GM19043 (cell line): ENCODE data around the gene RFX2.
"Not testable (repeated sequence)": the region's sequence is repeated elsewhere in the genome, so short reads cannot be mapped to it uniquely, and the experiment has no call there.

Experiments used
- ATAC-seq: cut with Tn5 transposase; IDR thresholded peaks from one replicate; pipeline ENCODE4 v1.9.1; 2021; ENCODE audit warnings: low read depth; ENCODE audit not compliant: unreplicated experiment

The RFX2 gene

DNA sequence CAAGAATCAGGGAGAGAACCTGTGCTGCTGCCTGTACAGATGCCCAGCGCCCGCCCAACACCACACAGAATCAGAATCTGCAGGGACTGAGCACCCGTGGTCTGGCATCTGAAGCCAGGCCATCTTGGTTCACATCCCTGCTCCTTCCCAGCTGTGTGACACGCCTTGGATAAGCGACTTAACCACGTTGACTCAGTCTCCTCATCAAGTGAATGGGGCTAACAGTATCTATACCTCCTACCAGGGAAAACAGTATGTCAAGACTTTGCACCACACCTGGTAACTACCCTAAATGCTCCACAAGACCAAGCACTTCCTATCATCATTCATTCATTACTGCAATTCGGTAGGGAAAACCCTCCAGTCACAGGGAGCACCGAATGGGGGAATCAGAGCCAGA is 133.5 kb downstream of the RFX2 start:
- no peak for ATAC-seq

DNA sequence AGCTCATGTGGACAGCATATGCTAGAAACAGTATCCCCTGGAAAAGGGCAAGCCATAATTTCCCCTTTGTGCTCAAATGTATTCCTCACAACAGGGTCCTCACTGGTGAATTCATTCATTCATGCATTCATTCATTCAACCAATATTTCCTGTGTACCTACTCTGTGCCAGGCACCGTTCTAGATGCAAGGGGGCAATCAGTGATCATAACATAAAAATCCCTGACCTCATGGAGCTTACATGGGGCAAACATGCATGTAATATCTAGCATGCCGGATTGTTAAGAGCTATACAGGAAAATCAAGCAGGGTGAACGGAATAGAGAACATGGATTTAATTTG is 134.9 kb downstream of the RFX2 start:
- ATAC-seq: no peak

DNA sequence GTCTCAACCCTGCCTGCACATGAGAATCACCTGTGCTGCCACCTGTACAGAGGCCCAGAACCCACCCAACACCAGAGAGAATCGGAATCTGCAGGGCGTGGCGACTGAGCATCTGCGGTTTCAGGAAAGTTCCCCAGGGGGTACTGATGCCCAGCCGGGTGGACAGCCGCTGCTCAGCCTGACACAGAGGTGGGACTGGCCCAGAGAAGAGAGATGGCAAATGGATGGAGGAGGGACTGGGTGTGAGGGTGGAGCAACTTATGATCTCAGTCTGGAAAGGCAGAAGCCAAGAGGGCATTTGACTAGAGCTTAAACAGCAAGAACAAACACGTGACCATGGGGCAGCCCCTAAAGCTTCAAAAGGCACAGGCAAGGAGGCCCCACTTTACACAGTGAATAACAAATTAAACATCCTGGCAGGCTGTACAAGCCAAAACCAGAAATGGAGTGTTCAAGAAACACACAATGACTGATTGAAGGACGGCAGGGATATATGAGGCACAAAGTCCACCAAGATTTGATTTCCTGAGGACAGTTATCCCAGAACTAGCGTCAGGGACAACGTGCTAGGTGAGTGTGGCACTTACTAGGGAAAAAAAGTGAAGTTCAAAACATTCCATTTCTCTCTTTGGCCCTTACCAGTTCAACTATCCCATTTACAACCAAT is 135.4 kb downstream of the RFX2 start:
- ATAC-seq: no peak

DNA sequence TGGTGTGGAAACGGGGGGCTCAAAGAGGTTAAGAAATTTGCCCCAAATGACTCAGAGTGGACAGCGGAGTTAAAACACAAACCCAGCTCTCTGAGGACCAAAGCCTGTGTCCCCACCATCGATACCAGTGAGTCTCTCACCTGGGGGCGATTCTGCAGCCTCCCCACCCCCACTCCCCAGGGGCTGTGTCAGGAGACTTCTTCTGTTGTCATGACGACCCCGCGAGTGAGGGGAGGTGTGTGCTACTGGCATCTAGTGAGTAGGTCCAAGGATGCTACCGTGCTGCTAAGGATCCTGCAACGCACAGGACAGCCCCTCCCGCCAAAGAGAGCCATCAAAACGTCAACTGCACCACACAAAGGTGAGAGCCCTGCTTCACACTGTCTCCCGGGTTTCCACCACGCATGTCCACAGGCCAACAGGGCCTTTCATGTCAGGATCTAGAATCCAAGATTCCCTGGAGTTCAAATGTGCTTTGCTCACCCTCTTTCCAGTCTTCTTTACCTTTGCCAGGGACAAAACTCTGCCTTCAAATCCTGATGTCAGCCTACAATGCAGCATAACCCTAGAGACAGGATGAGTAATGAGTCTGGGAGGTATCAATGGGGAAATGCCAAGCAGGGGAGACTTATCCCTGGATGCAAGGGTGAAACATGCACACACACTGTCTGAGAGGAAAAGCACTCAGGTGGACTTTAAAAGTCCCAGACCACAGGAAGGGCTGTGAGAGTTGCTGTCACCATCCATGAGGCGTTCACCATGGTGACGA is 136.2 kb downstream of the RFX2 start:
- ATAC-seq: no peak

DNA sequence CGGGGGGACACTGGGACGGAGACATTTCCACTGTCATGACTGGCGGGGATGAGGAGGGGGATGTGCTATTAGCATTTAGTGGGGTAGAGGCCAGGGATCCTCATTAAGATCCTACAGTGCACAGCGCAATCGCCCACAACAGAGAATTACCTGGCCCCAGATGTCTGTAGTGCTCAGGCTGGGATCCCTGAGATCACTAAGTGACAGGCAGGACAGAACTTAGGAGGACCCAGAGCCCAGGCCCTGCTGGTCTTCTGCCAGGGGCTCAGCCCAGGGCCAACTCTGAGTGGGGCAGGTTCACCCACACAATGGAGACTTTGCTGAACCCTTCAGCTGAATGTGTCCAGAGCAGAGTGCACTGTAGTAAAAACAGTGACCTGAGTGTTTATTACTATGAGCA is 136.9 kb downstream of the RFX2 start:
- no peak for ATAC-seq

DNA sequence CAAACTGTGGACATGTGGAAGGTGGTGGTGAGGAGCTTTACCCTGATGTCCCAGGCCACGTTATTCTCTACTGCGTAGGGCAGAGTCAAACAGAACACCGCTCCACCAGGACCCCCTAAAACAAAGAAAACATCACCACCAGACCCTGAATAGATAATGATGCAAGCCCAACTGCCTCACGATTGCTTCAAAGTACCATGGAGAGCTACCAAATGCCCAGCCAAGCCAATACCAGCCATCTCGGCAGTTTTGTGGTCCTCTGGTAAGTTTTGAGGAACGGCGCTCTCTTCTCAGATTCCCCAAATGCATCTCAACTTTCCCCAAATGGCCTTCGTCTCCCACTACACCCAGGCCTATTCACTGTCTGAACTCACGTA is 138.0 kb downstream of the RFX2 start:
- no peak for ATAC-seq

DNA sequence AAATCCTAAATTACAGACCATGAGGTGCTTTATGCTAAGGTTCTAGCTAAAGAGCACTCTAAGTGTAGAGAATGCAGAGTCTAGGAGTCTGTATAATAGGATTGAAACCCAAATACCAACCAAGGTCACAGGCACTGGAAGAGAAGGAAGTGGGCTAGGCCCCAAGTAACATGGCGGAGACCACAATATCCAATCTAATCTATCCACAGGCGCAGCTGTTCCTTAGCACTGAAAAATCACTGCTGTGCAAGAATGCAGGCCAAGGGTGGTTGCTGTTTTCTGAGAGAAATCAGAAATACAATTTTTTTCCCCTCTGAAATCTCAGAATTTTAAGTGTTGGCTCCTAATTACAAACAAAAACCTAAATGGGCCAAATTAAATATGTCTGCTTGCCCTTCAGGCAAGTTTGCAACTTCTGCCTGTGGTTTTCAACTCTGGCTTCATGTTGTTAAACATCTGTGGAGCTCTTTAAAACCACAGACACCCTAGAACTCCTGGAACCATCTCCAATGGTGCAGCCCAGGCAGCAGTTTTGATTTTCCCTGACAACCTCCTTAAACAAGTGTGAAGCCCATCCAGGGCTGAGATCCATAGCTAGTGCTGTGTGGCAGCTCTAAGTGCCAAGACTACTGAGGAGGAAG is 138.5 kb downstream of the RFX2 start:
- no peak for ATAC-seq

- ATAC-seq: no peak
Observed at GRCh38 chr19:5969476-5969875, 140.8 kb downstream of the RFX2 start.

DNA sequence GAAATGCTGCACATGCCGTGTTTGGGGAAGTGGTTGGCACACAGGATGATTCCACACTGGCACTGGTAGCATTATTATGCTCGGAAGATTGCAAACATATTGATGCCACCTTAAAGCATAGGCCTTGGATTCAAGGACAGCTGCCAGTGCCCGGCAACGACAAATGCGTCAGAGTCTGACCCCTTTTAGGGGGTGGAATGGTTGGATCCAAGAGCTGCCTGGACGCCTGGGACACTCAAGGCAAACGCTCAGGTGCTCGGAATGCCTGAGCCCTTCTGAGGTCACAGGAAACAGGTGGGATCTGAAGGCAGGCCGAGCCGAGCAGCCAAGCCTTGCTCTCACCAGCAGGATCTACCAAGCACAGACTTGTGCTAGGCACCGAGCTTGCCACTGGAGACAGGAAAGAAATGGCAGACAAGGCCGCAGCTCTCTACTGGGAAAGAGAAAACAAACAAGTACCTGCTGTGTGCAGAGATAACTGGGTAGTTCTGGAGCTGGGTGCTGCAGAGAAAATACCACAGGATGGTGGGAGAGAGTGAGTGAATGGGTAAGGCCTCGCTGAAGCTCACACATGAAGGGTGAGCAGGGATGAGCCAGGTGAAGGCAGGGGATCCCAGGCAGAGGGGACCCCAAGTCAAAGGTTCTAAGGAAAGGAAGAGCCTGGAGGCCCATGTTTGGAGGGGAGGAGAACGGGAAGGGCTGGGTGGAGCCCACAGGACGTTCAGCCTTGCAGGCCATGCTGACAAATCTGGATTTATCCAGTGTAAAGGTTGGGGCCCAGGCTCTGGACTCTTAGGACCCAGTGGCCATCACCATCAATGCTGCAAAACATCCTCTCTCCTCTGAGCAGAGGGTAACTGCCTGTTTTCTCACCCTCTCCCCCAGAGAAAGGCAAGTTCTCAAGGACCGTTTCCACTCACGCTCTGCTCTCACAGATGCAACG is 141.6 kb downstream of the RFX2 start:
- ATAC-seq: no peak

- no peak for ATAC-seq
Observed at GRCh38 chr19:5967994-5968430, 142.3 kb downstream of the RFX2 start.

GRCh38 chr19:5967571-5967970 is 142.7 kb downstream of the RFX2 start:
- no peak for ATAC-seq

GRCh38 chr19:5966941-5967340 is 143.4 kb downstream of the RFX2 start:
- no peak for ATAC-seq

DNA sequence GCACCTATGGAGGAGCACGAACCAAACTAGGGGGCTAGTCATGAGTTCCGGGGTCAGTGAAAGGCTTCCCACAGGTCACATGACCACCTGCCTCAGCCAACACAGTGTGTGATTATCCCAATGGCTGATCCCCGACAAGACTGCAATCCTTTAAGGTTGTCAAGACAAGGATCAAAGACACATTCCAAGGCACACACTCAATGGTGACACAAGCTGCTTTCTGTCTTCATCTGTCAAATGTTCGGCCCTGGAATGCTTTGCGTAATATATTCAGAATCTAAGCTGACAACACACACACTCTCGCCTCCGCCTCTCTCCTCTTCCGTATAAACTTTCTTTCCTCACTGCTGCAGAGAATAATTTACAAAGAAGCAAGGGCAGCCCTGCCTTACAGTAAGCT is 144.1 kb downstream of the RFX2 start:
- ATAC-seq: no peak

DNA sequence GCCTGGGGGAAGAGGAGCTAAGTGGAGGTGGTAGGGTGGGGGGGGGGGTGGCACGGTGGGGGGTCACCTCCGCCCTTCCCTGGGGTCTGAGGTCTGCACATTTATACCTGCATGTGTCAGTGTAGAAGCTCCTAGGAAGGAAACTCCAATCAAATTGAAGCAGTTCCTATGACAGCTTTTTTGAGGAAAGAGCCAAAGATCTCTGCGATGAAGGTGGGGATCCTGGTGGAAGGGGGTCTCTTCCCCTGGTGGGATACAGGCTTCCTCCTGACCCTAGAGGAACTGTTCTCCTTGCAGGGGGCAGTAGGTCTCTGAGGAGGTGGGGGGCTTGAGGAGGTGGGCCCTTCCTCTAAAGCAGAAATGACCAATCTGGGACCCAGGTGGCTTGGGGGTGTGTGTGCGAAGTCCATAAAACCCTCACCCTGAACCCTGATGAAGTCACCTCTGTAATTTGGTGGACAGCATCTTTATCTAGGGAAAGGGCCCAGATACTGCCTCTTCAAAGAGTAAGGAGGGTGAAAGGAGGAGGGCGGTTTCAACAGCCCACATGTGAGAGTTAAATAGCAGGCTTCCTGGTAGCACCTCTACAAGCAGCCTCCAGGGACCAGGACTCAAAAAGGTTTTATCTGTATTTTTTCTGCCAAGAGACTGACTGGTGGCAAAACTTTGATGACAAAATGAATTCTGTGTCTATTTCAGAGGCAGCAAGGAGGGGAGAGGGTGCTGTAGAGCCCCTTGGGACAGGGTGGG is 145.3 kb downstream of the RFX2 start:
- ATAC-seq: no peak

DNA sequence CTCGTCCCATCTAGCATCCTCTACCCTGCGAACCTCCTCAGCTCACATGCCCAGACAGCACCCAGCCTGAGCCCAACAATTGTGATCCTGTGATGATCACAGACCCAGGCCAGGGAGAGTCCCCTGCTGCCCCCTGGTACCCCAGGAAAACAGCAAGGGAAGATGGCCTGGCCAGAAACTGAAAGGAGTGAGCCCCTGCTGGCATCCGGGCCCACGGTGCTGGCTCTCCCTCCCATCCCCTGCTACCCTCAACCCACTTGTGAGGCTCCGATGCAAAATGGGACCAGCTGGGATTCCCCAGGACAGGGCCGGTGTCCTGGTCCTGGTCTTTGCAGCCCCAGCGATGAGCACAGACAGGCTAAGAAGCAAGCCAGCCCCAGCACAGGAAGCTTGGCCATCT is 146.4 kb downstream of the RFX2 start:
- no peak for ATAC-seq

- ATAC-seq: not testable (repeated sequence)
Observed at GRCh38 chr19:5963259-5963658, 147.0 kb downstream of the RFX2 start.

DNA sequence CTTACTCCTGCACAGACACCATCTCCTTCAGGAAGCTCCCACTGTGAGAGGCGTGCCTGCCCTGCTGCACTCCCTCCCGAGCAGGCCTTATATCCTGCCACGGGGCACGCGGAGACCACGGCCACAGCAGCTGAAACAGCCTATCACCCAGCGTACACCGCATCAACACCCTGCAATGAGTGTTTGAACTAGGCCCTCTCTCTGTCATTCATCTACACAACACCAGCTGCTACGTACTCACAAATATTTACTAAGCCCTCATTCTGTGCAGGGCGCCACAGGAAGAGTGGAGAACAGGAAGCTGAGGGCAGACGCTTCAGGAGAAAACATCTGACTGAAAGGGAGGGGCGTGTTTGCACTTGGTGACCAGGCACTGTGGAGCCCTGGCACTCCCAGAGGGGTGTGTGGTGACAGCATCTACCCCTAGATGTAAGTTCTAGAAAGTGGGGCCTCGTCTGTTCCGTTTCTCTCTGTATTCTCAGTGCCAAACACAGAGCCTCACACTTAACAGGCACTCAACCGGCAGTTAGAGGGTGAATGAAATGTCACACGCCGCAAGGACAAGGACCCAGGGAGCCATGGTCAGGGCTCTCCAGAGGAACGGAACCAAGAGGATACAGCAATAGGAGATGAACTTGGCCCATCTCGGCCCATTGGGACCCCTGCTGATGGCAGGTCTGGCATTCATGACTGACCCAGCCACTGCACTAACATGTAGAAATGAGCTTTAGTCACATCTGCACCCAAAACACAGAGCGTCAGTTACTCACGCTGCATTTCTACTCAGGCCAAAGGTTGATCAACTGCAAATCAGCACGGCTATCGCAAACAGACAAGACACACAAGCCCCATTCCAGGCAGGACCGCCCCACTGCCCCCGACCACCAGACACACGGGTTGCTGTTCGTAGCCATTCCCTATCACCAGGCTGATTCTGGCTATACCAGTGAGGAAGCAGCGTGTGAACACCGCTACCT is 148.0 kb downstream of the RFX2 start:
- no peak for ATAC-seq

DNA sequence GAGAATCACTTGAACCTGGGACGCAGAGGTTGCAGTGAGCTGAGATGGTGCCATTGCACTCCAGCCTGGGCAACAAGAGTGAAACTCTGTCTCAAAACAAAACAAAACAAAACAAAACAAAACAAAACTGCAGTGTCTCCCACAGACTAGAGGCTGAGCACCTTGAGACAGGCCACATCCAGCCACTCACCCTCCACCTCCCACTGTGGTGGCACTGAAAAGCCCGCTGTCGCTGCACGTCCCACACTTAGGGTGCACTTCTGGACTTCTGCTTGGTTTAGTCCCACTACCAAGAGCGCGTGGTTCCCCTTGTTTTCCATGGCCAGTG is 148.7 kb downstream of the RFX2 start:
- not testable (repeated sequence) for ATAC-seq
